MCF 10A (cell line): ENCODE measurements around the gene DCT. TPM values are rescaled to one million over a fixed set of nuclear protein-coding genes. Genes with fewer than 3 reads are reported as not detected.

Experiments used
- BruUV-seq: library from RNA; stranded (reverse); fragments of 400-500 nt; replicated peaks from 2 replicates; lab custom pipeline; 2021; lab: Mats Ljungman, UMichigan
- CTCF ChIA-PET: fragments of 300-600 bp; sonication (Branson Sonifier 250); formaldehyde crosslinking; extraction: SDS; loops from one replicate; lab custom pipeline; 2021; ENCODE audit warnings: antibody characterized with exemption, inconsistent platforms; lab: Yijun Ruan, JAX
- POLR2A ChIA-PET: fragments of 300-600, 350-650 bp; sonication (Branson Sonifier 250); formaldehyde crosslinking; extraction: SDS; loops from one replicate; lab custom pipeline; 2020; ENCODE audit warnings: antibody characterized with exemption, inconsistent platforms; lab: Yijun Ruan, JAX
- DNase-seq: peaks from one replicate; pipeline ENCODE4 v3.0.0-alpha.2; 2018; ENCODE audit not compliant: unreplicated experiment
- H3K27ac Mint-ChIP-seq: one replicate; pipeline ENCODE4 v1.8.0; 2022; ENCODE audit warnings: mild to moderate bottlenecking, low read depth, mixed read lengths; ENCODE audit not compliant: unreplicated experiment
- H3K27me3 Mint-ChIP-seq: one replicate; pipeline ENCODE4 v1.8.0; 2022; ENCODE audit warnings: mixed read lengths; ENCODE audit not compliant: insufficient read depth, unreplicated experiment
- H3K36me3 Mint-ChIP-seq: one replicate; pipeline ENCODE4 v1.8.0; 2022; ENCODE audit warnings: mild to moderate bottlenecking, moderate library complexity, mixed read lengths; ENCODE audit not compliant: insufficient read depth, unreplicated experiment
- H3K4me1 Mint-ChIP-seq: one replicate; pipeline ENCODE4 v1.8.0; 2022; ENCODE audit warnings: mixed read lengths; ENCODE audit not compliant: insufficient read depth, unreplicated experiment
- H3K4me3 Mint-ChIP-seq: one replicate; pipeline ENCODE4 v1.8.0; 2022; ENCODE audit warnings: mild to moderate bottlenecking, moderate library complexity, mixed read lengths; ENCODE audit not compliant: unreplicated experiment
- H3K9me3 Mint-ChIP-seq: one replicate; pipeline ENCODE4 v1.8.0; 2022; ENCODE audit warnings: mixed read lengths; ENCODE audit not compliant: unreplicated experiment
- intact Hi-C: fragments of 100-400 bp; cut with micrococcal nuclease; formaldehyde crosslinking; loops from 2 replicates; pipeline ENCODE4 v1.14.1; 2022
- total RNA-seq: library from RNA; stranded (reverse); gene quantifications from 2 replicates; pipeline ENCODE4 v1.2.3, GENCODE V29; 2022
- TF ChIP-seq, protein P1 (sequence below): fragments of 200-600 bp; IDR thresholded peaks from one replicate; pipeline ENCODE4 v1.8.0; 2022; ENCODE audit warnings: antibody characterized with exemption, mild to moderate bottlenecking; ENCODE audit not compliant: unreplicated experiment

DCT gene
- total RNA-seq, 1 experiment from 2014 or later = not detected

DNA sequence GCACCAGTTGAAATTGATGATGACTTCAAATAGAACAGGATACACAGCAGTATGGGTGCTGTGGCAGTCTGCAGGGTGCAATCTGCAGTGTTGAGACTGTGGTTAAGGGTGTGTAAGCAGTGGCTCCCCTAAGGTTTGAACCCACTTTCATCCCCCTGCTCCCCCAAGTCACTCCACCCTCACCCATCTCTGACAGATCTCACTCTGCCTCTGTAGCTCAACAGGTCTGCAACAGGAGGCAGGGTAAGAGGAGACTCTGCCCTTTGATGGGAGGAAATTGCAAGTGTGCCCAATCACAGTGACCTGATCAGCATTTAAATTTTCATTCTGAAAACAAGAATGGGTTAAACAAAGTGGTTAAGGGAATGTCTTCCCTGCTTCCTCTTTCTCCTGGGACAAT is 92.4 kb downstream of the DCT start:
- TF ChIP-seq, protein P1, sequence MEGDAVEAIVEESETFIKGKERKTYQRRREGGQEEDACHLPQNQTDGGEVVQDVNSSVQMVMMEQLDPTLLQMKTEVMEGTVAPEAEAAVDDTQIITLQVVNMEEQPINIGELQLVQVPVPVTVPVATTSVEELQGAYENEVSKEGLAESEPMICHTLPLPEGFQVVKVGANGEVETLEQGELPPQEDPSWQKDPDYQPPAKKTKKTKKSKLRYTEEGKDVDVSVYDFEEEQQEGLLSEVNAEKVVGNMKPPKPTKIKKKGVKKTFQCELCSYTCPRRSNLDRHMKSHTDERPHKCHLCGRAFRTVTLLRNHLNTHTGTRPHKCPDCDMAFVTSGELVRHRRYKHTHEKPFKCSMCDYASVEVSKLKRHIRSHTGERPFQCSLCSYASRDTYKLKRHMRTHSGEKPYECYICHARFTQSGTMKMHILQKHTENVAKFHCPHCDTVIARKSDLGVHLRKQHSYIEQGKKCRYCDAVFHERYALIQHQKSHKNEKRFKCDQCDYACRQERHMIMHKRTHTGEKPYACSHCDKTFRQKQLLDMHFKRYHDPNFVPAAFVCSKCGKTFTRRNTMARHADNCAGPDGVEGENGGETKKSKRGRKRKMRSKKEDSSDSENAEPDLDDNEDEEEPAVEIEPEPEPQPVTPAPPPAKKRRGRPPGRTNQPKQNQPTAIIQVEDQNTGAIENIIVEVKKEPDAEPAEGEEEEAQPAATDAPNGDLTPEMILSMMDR = no peak
- BruUV-seq = no TSS peak
- ChIA-PET POLR2A (no interaction called here), CTCF (interaction anchor here (0.6 to 0.7 kb wide), 2 partner anchors 174 to 1525 kb away, joined by 3 read pairs; no protein-coding TSS in a partner anchor)
- no peaks in the 10 kb centered on the region for H3K27me3 Mint-ChIP-seq
- H3K36me3 Mint-ChIP-seq = peaks cover 6% of the 10 kb centered on the region
- intact Hi-C loops = no loop called here
- no peaks in the 10 kb centered on the region for H3K4me1 Mint-ChIP-seq
- no peak overlapping the region for H3K27ac Mint-ChIP-seq
- no peak overlapping the region for H3K4me3 Mint-ChIP-seq
- no peak for DNase-seq
- H3K9me3 Mint-ChIP-seq = no peaks in the 10 kb centered on the region

Other genes with a start within 250 kb of the DCT start
- 14.1 and 16.8 TPM in 2 replicates for gene TGDS, start 116.5 kb upstream of the DCT start, total RNA-seq
- gene GPR180, start 122.2 kb upstream of the DCT start, total RNA-seq = 4.8 and 4.9 TPM in 2 replicates
- gene SOX21, start 232.9 kb upstream of the DCT start, total RNA-seq = not detected in 2 replicates